ENCODE results near the gene YAF2.
"Not testable (repeated sequence)": the region's sequence is repeated elsewhere in the genome, so short reads cannot be mapped to it uniquely, and the experiment has no call there.

The YAF2 gene

DNA sequence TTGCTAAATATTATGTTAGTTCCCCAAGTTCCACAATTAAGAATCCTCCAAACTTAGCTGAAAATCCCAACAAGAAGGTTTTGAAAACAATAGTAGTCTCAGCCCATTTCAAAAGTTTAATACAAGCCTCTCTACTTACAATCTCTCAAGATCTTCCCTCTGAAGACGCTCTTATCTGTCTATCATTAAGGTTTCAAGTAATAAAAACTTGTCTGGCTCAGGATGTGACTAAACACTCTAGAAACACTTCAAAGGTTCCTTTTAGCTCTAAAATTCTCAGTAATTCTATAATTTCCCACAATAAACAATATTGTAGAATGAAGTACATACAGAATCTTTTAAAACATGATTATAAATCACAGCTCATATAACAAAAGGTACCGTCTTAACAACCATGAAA, 16.3 kb downstream of the YAF2 start:
- TF ChIP-seq, protein P1, sequence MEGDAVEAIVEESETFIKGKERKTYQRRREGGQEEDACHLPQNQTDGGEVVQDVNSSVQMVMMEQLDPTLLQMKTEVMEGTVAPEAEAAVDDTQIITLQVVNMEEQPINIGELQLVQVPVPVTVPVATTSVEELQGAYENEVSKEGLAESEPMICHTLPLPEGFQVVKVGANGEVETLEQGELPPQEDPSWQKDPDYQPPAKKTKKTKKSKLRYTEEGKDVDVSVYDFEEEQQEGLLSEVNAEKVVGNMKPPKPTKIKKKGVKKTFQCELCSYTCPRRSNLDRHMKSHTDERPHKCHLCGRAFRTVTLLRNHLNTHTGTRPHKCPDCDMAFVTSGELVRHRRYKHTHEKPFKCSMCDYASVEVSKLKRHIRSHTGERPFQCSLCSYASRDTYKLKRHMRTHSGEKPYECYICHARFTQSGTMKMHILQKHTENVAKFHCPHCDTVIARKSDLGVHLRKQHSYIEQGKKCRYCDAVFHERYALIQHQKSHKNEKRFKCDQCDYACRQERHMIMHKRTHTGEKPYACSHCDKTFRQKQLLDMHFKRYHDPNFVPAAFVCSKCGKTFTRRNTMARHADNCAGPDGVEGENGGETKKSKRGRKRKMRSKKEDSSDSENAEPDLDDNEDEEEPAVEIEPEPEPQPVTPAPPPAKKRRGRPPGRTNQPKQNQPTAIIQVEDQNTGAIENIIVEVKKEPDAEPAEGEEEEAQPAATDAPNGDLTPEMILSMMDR (IDR thresholded peaks at IDR 0.05; ENCODE audit: control insufficient read depth, insufficient read depth, low read depth, low read length, missing control alignments) = no peak
- no peak for DNase-seq (ENCODE audit: low read depth)
- H3K4me3 ChIP-seq (ENCODE audit: control insufficient read depth, low read depth, low read length) = no peak overlapping the region

DNA sequence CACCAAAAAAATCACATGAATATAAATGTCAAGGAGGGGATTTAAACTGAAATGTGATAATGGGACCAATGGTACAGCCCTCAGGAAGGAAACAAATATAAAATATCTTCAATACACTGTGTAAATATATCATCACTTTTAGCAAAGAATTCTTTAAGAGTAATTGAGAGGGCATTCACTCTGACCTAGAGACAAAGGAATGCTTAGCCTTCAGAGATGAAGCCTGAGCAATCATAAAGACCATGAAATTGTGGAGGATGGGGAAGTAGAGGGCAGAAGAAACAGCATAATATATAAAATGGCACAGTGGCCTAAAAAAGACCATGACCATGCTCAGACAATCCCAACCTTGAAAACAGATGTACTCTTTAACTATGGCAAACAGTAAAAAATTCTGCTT, 20.4 kb downstream of the YAF2 start:
- no peak for DNase-seq (ENCODE audit: low read depth)
- TF ChIP-seq, protein P1 (IDR thresholded peaks at IDR 0.05; ENCODE audit: control insufficient read depth, insufficient read depth, low read depth, low read length, missing control alignments) = no peak
- H3K4me3 ChIP-seq (ENCODE audit: control insufficient read depth, low read depth, low read length) = no peak overlapping the region

DNA sequence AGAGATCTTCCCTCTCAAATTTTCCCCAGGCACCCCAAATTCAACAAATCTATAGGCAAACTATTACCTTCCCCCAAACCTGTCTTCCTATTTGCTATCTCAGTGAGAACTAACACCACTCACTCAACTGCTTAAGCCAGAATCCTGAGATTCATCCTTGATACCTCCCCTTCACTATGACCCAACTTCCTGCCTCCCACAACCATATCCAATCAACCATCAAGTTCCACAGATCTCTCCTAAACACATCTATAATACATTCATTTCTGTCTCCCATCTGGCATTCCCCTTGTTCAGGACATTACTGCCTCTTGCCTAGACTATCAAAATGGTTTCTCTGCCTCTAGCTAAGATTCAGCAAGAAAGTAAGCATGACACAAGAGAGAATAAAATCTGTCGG, 21.3 kb downstream of the YAF2 start:
- DNase-seq (ENCODE audit: low read depth) = no peak
- no peak overlapping the region for H3K4me3 ChIP-seq (ENCODE audit: control insufficient read depth, low read depth, low read length)

DNA sequence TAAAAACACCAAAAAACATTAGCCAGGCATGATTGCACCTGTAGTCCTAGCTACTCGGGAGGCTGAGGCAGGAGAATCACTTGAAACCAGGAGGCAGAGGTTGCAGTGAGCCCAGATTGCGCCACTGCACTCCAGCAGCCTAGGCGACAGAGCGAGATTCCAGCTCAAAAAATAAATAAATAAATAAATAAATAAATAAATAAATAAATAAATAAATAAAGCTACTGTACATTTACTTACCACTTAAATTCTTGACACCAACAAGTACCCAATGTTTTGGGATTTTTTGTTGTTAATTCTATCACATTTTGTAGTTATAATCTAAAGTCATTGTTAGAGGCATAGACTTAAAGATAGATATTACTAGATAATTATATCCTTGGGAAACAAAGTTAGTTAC, 22.3 kb downstream of the YAF2 start:
- DNase-seq (ENCODE audit: low read depth); H3K4me3 ChIP-seq (ENCODE audit: control insufficient read depth, low read depth, low read length): not testable (repeated sequence)

More for the DNA sequence above, 21.3 kb downstream of the YAF2 start:
- TF ChIP-seq, protein P1 (IDR thresholded peaks at IDR 0.05; ENCODE audit: control insufficient read depth, insufficient read depth, low read depth, low read length, missing control alignments) = no peak

DNA sequence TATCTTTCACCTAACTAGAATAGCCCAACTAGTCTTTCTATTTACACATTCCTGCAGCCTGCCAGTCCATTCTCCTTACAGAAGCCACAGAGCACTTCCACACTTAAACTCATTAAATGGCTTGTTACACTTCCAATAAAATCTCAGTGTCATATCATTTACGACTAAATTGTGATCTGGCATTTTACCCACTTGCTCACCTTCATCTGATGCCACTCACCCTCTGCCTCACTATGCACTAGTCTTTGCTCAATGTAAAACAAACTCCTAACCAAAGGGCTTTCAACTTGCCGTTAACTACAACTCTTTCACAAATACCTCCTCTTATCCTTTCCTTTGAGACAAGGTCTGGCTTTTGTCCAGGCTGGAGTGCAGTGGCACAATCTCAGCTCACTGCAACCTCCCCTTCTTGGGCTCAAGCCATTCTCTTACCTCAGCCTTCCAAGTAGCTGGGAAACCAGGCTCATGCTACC, 24.1 kb downstream of the YAF2 start:
- DNase-seq (ENCODE audit: low read depth) = no peak
- no peak overlapping the region for H3K4me3 ChIP-seq (ENCODE audit: control insufficient read depth, low read depth, low read length)
- TF ChIP-seq, protein P1 (IDR thresholded peaks at IDR 0.05; ENCODE audit: control insufficient read depth, insufficient read depth, low read depth, low read length, missing control alignments) = no peak

DNA sequence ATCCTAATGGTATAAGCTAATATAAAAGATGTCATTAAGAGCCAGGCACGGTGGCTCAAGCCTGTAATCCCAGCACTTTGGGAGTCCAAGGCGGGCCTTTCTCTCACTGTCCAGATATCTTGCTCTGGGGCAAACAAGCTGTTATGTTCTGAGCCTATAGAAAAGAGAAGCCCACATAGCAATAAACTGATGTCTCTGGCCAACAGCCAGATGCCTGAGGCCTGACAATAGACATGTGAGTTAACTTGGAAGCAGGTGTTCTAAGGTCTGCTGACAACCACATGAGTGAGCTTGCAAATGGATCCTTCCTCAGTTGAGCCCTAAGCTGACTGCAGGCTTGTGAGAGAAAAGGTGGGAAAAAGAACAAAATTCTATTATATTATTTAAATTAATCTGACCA, 25.0 kb downstream of the YAF2 start:
- no peak for DNase-seq (ENCODE audit: low read depth)
- H3K4me3 ChIP-seq (ENCODE audit: control insufficient read depth, low read depth, low read length) = no peak overlapping the region
- TF ChIP-seq, protein P1 (IDR thresholded peaks at IDR 0.05; ENCODE audit: control insufficient read depth, insufficient read depth, low read depth, low read length, missing control alignments) = no peak

DNA sequence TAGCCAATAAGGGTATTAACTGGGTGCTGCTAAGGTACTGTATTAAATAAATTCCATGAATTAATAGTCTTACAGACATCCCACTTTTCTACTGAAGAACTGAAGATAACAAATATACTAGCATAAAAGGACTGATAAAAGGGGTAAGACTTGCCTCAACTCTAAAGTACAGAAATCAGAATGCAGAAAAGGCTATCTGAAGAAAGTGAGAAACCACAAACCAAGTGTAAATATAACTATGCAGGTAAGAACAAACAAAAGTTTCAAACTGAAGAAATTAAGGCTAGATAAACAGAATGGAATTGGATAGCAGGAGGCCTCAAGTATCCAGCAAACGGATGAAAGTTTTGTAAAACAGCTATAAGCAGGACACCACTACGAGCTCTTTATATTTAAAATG, 29.5 kb downstream of the YAF2 start:
- DNase-seq (ENCODE audit: low read depth) = no peak
- TF ChIP-seq, protein P1 (IDR thresholded peaks at IDR 0.05; ENCODE audit: control insufficient read depth, insufficient read depth, low read depth, low read length, missing control alignments) = no peak
- H3K4me3 ChIP-seq (ENCODE audit: control insufficient read depth, low read depth, low read length) = no peak overlapping the region
